ENCODE data around the gene CDK6. TPM values are rescaled to one million over a fixed set of nuclear protein-coding genes. Genes with fewer than 3 reads are reported as not detected.

The CDK6 gene
- total RNA-seq, 3 donors from 2014 or later (not counting 1 experiment from before 2014, with no cell fraction given) = 41.1 to 46.3 (median 45.1) TPM

GRCh38 chr7:92798517-92799249 is 37.7 kb downstream of the CDK6 start:
- Histone ChIP-seq H3K27me3 (ENCODE audit: control insufficient read depth, insufficient read depth, low read length) (no peaks in the 10 kb centered on the region), H3K36me3 (ENCODE audit: control insufficient read depth, insufficient read depth, low read length) (no peaks in the 10 kb centered on the region), H3K9me3 (ENCODE audit: control insufficient read depth, insufficient read depth, low read length) (no peaks in the 10 kb centered on the region), H3K4me1 (ENCODE audit: control insufficient read depth, insufficient read depth, low read length) (no peaks in the 10 kb centered on the region), H3K27ac (ENCODE audit: low read length) (no peak overlapping the region), H3K4me3 (ENCODE audit: low read length) (no peak overlapping the region)
- Mint-ChIP-seq H3K36me3 (no peaks in the 10 kb centered on the region), H3K4me3 (no peak overlapping the region), H3K27me3 (ENCODE audit: low read depth in 2 of 2) (no peaks in the 10 kb centered on the region), H3K27ac (no peak overlapping the region), H3K9me3 (no peaks in the 10 kb centered on the region), H3K4me1 (peaks cover 12 to 15% of the 10 kb centered on the region in 2 donors)
- WGBS (ENCODE audit: insufficient coverage) = 67% methylated on average over 1 of the region's 1 CpG
- no peak for DNase-seq
- no peak for TF ChIP-seq CTCF (IDR thresholded peaks at IDR 0.05)
- ATAC-seq = no peak
- intact Hi-C loops (cut with micrococcal nuclease) = no loop called here

GRCh38 chr7:92797693-92798092 is 38.7 kb downstream of the CDK6 start:
- TF ChIP-seq CTCF (IDR thresholded peaks at IDR 0.05) = no peak
- H3K27ac ChIP-seq (ENCODE audit: low read length) = no peak overlapping the region
- H3K27me3 ChIP-seq (ENCODE audit: control insufficient read depth, insufficient read depth, low read length) = no peaks in the 10 kb centered on the region
- H3K9me3 Mint-ChIP-seq = no peaks in the 10 kb centered on the region
- H3K4me1 Mint-ChIP-seq = peaks cover 14 to 16% of the 10 kb centered on the region in 2 donors
- H3K36me3 Mint-ChIP-seq = no peaks in the 10 kb centered on the region
- no peaks in the 10 kb centered on the region for H3K36me3 ChIP-seq (ENCODE audit: control insufficient read depth, insufficient read depth, low read length)
- no peak overlapping the region for H3K27ac Mint-ChIP-seq
- H3K4me1 ChIP-seq (ENCODE audit: control insufficient read depth, insufficient read depth, low read length) = no peaks in the 10 kb centered on the region
- no peaks in the 10 kb centered on the region for H3K27me3 Mint-ChIP-seq (ENCODE audit: low read depth in 2 of 2)
- H3K4me3 Mint-ChIP-seq = no peak overlapping the region
- DNase-seq (peak in 1 of 2 donors; percentile 40), ATAC-seq (no peak)
- intact Hi-C loops (cut with micrococcal nuclease) = no loop called here
- H3K4me3 ChIP-seq (ENCODE audit: low read length) = no peak overlapping the region
- 62% methylated on average over 4 of the region's 4 CpGs for WGBS (ENCODE audit: insufficient coverage)
- H3K9me3 ChIP-seq (ENCODE audit: control insufficient read depth, insufficient read depth, low read length) = no peaks in the 10 kb centered on the region

GRCh38 chr7:92797284-92797683 is 39.1 kb downstream of the CDK6 start:
- Mint-ChIP-seq H3K36me3 (no peaks in the 10 kb centered on the region), H3K4me1 (peaks cover 17 to 18% of the 10 kb centered on the region in 2 donors), H3K9me3 (no peaks in the 10 kb centered on the region), H3K27me3 (ENCODE audit: low read depth in 2 of 2) (no peaks in the 10 kb centered on the region), H3K4me3 (no peak overlapping the region), H3K27ac (no peak overlapping the region)
- WGBS (ENCODE audit: insufficient coverage) = no CpG with 5 or more reads among the region's 1 CpG
- no peaks in the 10 kb centered on the region for H3K27me3 ChIP-seq (ENCODE audit: control insufficient read depth, insufficient read depth, low read length)
- DNase-seq (no peak), ATAC-seq (no peak)
- H3K9me3 ChIP-seq (ENCODE audit: control insufficient read depth, insufficient read depth, low read length) = no peaks in the 10 kb centered on the region
- no peaks in the 10 kb centered on the region for H3K36me3 ChIP-seq (ENCODE audit: control insufficient read depth, insufficient read depth, low read length)
- H3K4me1 ChIP-seq (ENCODE audit: control insufficient read depth, insufficient read depth, low read length) = no peaks in the 10 kb centered on the region
- H3K27ac ChIP-seq (ENCODE audit: low read length) = no peak overlapping the region
- intact Hi-C loops (cut with micrococcal nuclease) = no loop called here
- H3K4me3 ChIP-seq (ENCODE audit: low read length) = no peak overlapping the region
- TF ChIP-seq CTCF (IDR thresholded peaks at IDR 0.05) = no peak

- H3K27me3 ChIP-seq (ENCODE audit: control insufficient read depth, insufficient read depth, low read length) = no peaks in the 10 kb centered on the region
- Mint-ChIP-seq H3K27ac (no peak overlapping the region), H3K36me3 (no peaks in the 10 kb centered on the region), H3K9me3 (no peaks in the 10 kb centered on the region), H3K4me1 (peaks cover 34 to 37% of the 10 kb centered on the region in 2 donors), H3K27me3 (ENCODE audit: low read depth in 2 of 2) (no peaks in the 10 kb centered on the region), H3K4me3 (no peak overlapping the region)
- 83% methylated on average over 1 of the region's 2 CpGs for WGBS (ENCODE audit: insufficient coverage)
- no peak for DNase-seq
- no peaks in the 10 kb centered on the region for H3K9me3 ChIP-seq (ENCODE audit: control insufficient read depth, insufficient read depth, low read length)
- no peak overlapping the region for H3K27ac ChIP-seq (ENCODE audit: low read length)
- TF ChIP-seq CTCF (IDR thresholded peaks at IDR 0.05) = no peak
- no peaks in the 10 kb centered on the region for H3K36me3 ChIP-seq (ENCODE audit: control insufficient read depth, insufficient read depth, low read length)
- no peaks in the 10 kb centered on the region for H3K4me1 ChIP-seq (ENCODE audit: control insufficient read depth, insufficient read depth, low read length)
- no peak for ATAC-seq
- no peak overlapping the region for H3K4me3 ChIP-seq (ENCODE audit: low read length)
- intact Hi-C loops (cut with micrococcal nuclease) = no loop called here
Measured at GRCh38 chr7:92794831-92795230, 41.5 kb downstream of the CDK6 start.
